HepG2 (cell line): ENCODE data around the gene KIF23. TPM values are rescaled to one million over a fixed set of nuclear protein-coding genes. Genes with fewer than 3 reads are reported as not detected.

Source experiments
- ARNT ChIP-seq: fragments of 450-650 bp; IDR thresholded peaks from 2 replicates; pipeline ENCODE4 v1.6.1; 2017
- ATAD3A ChIP-seq: sonication (generic); formaldehyde crosslinking; IDR thresholded peaks from 2 replicates; pipeline ENCODE4 v1.4.0; 2020; ENCODE audit warnings: missing genetic modification reagents
- FOXA3 ChIP-seq: IDR thresholded peaks from 2 replicates; pipeline ENCODE4 v1.6.1; 2016; ENCODE audit warnings: missing genetic modification reagents, missing compliant biosample characterization
- GTF3A ChIP-seq: sonication (generic); formaldehyde crosslinking; conservative IDR thresholded peaks from 2 replicates; pipeline ENCODE4 v1.4.0; 2020; ENCODE audit warnings: mild to moderate bottlenecking, missing genetic modification reagents
- KAT2B ChIP-seq: fragments of 150-350 bp; IDR thresholded peaks from 2 replicates; pipeline ENCODE4 v1.6.1; 2014; ENCODE audit warnings: low read depth, low read length, borderline replicate concordance
- KDM2A ChIP-seq: sonication (generic); formaldehyde crosslinking; IDR thresholded peaks from 2 replicates; pipeline ENCODE4 v1.4.0; 2020; ENCODE audit warnings: low read depth, missing genetic modification reagents, borderline replicate concordance
- KLF11 ChIP-seq: IDR thresholded peaks from 2 replicates; pipeline ENCODE4 v1.6.1; 2016; ENCODE audit warnings: missing compliant biosample characterization
- KLF12 ChIP-seq: sonication (generic); formaldehyde crosslinking; IDR thresholded peaks from 2 replicates; pipeline ENCODE4 v1.4.0; 2020; ENCODE audit warnings: missing genetic modification reagents, borderline replicate concordance
- MTERF4 ChIP-seq: sonication (generic); formaldehyde crosslinking; IDR thresholded peaks from 2 replicates; pipeline ENCODE4 v1.8.0; 2023; ENCODE audit warnings: mild to moderate bottlenecking, missing genetic modification reagents
- MYNN ChIP-seq: sonication (generic); formaldehyde crosslinking; IDR thresholded peaks from 2 replicates; pipeline ENCODE4 v1.4.0; 2020; ENCODE audit warnings: mild to moderate bottlenecking, low read depth, missing genetic modification reagents
- NR1H2 ChIP-seq: sonication (generic); formaldehyde crosslinking; IDR thresholded peaks from 2 replicates; pipeline ENCODE4 v1.8.1; 2022; ENCODE audit warnings: low read depth, missing genetic modification reagents, borderline replicate concordance
- NR3C1 ChIP-seq: sonication (generic); formaldehyde crosslinking; IDR thresholded peaks from 2 replicates; pipeline ENCODE4 v1.4.0; 2020; ENCODE audit warnings: missing genetic modification reagents
- SIN3A ChIP-seq: IDR thresholded peaks from 2 replicates; pipeline ENCODE4 v1.6.1; 2011; ENCODE audit warnings: low read depth, mild to moderate bottlenecking, control low read depth, low read length, borderline replicate concordance
- ZBTB25 ChIP-seq: IDR thresholded peaks from 2 replicates; pipeline ENCODE4 v1.6.1; 2018; ENCODE audit warnings: missing genetic modification reagents
- ZC3H13 ChIP-seq: sonication (generic); formaldehyde crosslinking; IDR thresholded peaks from 2 replicates; pipeline ENCODE4 v1.8.1; 2023; ENCODE audit warnings: mild to moderate bottlenecking, missing genetic modification reagents, moderate library complexity
- ZFAT ChIP-seq: sonication (generic); formaldehyde crosslinking; conservative IDR thresholded peaks from 2 replicates; pipeline ENCODE4 v1.8.1; 2023; ENCODE audit warnings: missing genetic modification reagents, inconsistent platforms
- ZNF121 ChIP-seq: sonication (generic); formaldehyde crosslinking; IDR thresholded peaks from 2 replicates; pipeline ENCODE4 v1.5.0; 2020; ENCODE audit warnings: mild to moderate bottlenecking, missing genetic modification reagents
- ZNF24 ChIP-seq: fragments of 450-650 bp; IDR thresholded peaks from 2 replicates; pipeline ENCODE4 v1.6.1; 2017; ENCODE audit warnings: antibody characterized with exemption, mild to moderate bottlenecking
- ZNF256 ChIP-seq: sonication (generic); formaldehyde crosslinking; conservative IDR thresholded peaks from 2 replicates; pipeline ENCODE4 v1.4.0; 2020; ENCODE audit warnings: missing genetic modification reagents
- ZNF564 ChIP-seq: sonication (generic); formaldehyde crosslinking; IDR thresholded peaks from 2 replicates; pipeline ENCODE4 v1.8.1; 2023; ENCODE audit warnings: mild to moderate bottlenecking, missing genetic modification reagents
- ZNF768 ChIP-seq: sonication (generic); formaldehyde crosslinking; IDR thresholded peaks from 2 replicates; pipeline ENCODE4 v1.4.0; 2020; ENCODE audit warnings: missing genetic modification reagents
- ZNF770 ChIP-seq: sonication (generic); formaldehyde crosslinking; IDR thresholded peaks from 2 replicates; pipeline ENCODE4 v1.5.0; 2020; ENCODE audit warnings: mild to moderate bottlenecking, missing genetic modification reagents
- ZNF777 ChIP-seq: sonication (generic); formaldehyde crosslinking; IDR thresholded peaks from 2 replicates; pipeline ENCODE4 v1.4.0; 2020; ENCODE audit warnings: missing genetic modification reagents
- polyA plus RNA-seq, 8 experiments: library from polyadenylated mRNA; depleted of rRNA in 3 of 8; stranded (reverse) in 7 of 8; unstranded in 1 of 8; fragments of >200 nt; fragmentation: Illumina TruSeq in 4 of 8; extraction: Trizol in 4 of 8; gene quantifications; 2 replicates each; pipeline versions ENCODE4 v1.2.1 to v1.2.3, GENCODE V29; 2011 to 2016; ENCODE audit warnings: low read depth in 4 of 8, missing spikeins in 1 of 8, mixed read lengths in 1 of 8; ENCODE audit not compliant: insufficient read depth in 1 of 8
- total RNA-seq, 5 experiments: library from RNA; depleted of rRNA; stranded (reverse); fragments of >200 nt; fragmentation: Illumina TruSeq; extraction: Trizol; gene quantifications; 2 replicates each; pipeline ENCODE4 v1.2.3, GENCODE V29; 2016; ENCODE audit warnings: low read depth in 1 of 5
- TF ChIP-seq, protein P1 (sequence below): sonication (generic); formaldehyde crosslinking; IDR thresholded peaks from 2 replicates; pipeline ENCODE4 v1.4.0; 2020; ENCODE audit warnings: mild to moderate bottlenecking, missing genetic modification reagents
- TF ChIP-seq, protein P2 (sequence below): sonication (generic); formaldehyde crosslinking; IDR thresholded peaks from 2 replicates; pipeline ENCODE4 v1.5.0; 2020; ENCODE audit warnings: mild to moderate bottlenecking, missing genetic modification reagents

Gene KIF23
- total and polyA plus RNA-seq, 2 of the 13 experiments (the other 11 are each of a cell fraction or from before 2014, with no cell fraction given): 11.3 to 38.1 TPM

- TF ChIP-seq KDM2A (CRISPR knock-in tag) (peak; percentile 88), NR3C1 (CRISPR knock-in tag) (no peak), ZNF564 (CRISPR knock-in tag) (peak; percentile 73; the same call in 1 of the 2 replicates), ZBTB25 (no peak), FOXA3 (CRISPR knock-in tag) (no peak), KLF11 (CRISPR knock-in tag) (no peak), ZNF770 (CRISPR knock-in tag) (peak; percentile 99), GTF3A (CRISPR knock-in tag) (0 out of 2 replicates have a peak, but pooled peaks have one; percentile 61), ZNF24 (no peak), ZNF768 (CRISPR knock-in tag) (peak; percentile 37; the same call in 1 of the 2 replicates), MTERF4 (CRISPR knock-in tag) (no peak), ARNT (no peak), KAT2B (no peak), ATAD3A (CRISPR knock-in tag) (no peak), KLF12 (CRISPR knock-in tag) (peak; percentile 62; the same call in 1 of the 2 replicates), ZC3H13 (no peak), ZNF777 (CRISPR knock-in tag) (peak; percentile 71; the same call in 1 of the 2 replicates), SIN3A (peak; percentile 30; the same call in 1 of the 2 replicates), MYNN (CRISPR knock-in tag) (no peak), ZNF256 (CRISPR knock-in tag) (no peak), NR1H2 (CRISPR knock-in tag) (no peak), ZFAT (CRISPR knock-in tag) (no peak), ZNF121 (CRISPR knock-in tag) (peak; percentile 30; the same call in 1 of the 2 replicates)
- TF ChIP-seq, protein P1, sequence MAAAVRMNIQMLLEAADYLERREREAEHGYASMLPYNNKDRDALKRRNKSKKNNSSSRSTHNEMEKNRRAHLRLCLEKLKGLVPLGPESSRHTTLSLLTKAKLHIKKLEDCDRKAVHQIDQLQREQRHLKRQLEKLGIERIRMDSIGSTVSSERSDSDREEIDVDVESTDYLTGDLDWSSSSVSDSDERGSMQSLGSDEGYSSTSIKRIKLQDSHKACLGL: no peak
- TF ChIP-seq, protein P2, sequence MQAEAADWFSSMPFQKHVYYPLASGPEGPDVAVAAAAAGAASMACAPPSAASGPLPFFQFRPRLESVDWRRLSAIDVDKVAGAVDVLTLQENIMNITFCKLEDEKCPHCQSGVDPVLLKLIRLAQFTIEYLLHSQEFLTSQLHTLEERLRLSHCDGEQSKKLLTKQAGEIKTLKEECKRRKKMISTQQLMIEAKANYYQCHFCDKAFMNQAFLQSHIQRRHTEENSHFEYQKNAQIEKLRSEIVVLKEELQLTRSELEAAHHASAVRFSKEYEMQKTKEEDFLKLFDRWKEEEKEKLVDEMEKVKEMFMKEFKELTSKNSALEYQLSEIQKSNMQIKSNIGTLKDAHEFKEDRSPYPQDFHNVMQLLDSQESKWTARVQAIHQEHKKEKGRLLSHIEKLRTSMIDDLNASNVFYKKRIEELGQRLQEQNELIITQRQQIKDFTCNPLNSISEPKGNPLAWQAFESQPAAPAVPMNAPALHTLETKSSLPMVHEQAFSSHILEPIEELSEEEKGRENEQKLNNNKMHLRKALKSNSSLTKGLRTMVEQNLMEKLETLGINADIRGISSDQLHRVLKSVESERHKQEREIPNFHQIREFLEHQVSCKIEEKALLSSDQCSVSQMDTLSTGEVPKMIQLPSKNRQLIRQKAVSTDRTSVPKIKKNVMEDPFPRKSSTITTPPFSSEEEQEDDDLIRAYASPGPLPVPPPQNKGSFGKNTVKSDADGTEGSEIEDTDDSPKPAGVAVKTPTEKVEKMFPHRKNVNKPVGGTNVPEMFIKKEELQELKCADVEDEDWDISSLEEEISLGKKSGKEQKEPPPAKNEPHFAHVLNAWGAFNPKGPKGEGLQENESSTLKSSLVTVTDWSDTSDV (CRISPR knock-in tag): no peak
These were observed 48.5 kb downstream of the KIF23 start (continued) for GRCh38 chr15:69462493-69463181.
